Lung microvascular endothelial cell (primary cell): ENCODE data around the gene TULP1. TPM values are rescaled to one million over a fixed set of nuclear protein-coding genes. Genes with fewer than 3 reads are reported as not detected.
"Not testable (repeated sequence)": the region's sequence is repeated elsewhere in the genome, so short reads cannot be mapped to it uniquely, and the experiment has no call there.

Source experiments
- DNase-seq, 2 donors: peaks; one replicate each; pipeline versions ENCODE4 v3.0.0 to v3.0.0-alpha.2; 2010; ENCODE audit warnings: low read depth in 2 of 2
- total RNA-seq: library from RNA; depleted of rRNA; stranded (reverse); fragments of >200 nt; gene quantifications from 2 replicates; pipeline ENCODE4 v1.2.1, GENCODE V29; 2014

Gene TULP1
- not detected in 2 replicates for total RNA-seq

DNA sequence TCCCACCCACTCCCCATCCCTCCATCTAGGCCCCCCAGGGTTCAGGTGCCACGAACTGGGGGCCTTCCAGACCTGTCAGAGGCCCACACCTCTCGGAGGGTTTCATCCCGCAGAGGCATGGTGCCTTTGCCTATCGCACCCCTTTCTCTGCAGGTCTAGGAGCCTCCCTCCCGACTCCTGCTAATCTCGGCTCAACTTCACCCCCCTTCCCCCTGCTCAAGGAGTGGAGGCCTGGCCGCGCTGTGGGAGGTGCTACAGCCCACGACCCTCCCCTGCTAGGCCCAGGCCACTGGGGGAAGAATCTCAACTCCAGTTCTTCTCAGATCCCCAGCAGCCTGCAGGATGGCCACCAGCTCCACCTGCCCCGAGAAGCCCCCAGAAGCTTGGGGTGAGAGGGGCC, at the start of gene TULP1:
Gene TULP1 (minus strand): TSS at position 157 of the 400 bp plus-strand sequence. CDS start 38 bp downstream, at position 119.
- no peak for DNase-seq

DNA sequence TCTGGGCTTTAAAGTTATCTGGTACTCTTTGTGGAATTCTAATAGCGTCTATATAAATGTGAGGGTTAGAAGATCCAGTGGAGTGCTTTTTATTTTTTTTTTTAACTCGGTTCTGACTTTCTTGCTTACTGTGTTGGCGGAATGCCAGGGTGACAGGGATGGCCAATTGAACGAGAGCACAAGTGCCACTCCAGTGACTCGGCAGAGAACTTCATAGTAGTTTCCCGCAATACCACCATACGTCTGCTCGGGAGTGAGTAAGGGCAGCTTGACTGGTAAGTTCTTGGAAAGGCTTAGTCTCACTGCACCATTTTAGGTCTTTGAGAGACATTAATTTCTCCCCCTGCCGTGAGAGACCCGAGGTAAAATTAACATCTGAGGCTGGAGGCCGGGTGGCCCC, 49.4 kb upstream of the TULP1 start:
- peak in 1 of 2 donors; percentile 7 for DNase-seq

DNA sequence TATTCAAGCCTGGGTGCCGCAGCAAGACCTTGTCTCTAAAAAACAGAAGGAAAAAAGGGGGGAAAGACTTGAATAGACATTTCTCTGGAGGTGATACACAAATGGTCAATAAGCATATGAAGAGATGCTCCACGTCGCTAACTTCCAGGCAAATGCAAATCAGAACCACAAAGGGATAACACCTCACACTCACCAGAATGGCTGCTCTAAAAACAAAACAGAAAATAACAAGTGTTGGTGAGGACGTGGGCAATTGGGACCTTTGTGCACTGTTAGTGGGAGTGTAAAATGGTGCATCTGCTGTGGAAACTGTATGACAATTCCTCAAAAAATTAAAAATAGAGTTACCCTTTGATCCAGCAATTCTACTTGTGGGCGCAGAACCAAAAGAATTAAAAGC, 48.4 kb upstream of the TULP1 start:
- no peak for DNase-seq

DNA sequence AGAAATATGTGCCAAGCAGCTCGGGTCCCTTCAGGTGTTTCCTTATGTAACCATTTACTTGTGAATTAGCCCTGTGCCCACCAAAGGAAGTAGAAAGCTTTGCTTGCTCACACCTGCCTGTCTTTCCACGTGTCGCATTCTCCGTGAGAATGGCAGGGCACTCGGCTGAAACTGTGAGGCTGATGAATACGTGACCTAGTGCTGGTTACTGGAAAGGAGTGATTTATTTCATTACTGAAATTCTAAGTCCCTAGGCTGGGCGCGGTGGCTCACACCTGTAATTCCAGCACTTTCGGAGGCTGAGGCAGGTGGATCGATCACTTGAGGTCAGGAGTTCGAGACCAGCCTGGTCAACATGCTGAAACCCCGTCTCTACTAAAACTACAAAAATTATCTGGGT, 45.9 kb upstream of the TULP1 start:
- DNase-seq: no peak

- DNase-seq: peak in 1 of 2 donors; percentile 27
Measured at GRCh38 chr6:35557239-35557638, 44.5 kb upstream of the TULP1 start.

DNA sequence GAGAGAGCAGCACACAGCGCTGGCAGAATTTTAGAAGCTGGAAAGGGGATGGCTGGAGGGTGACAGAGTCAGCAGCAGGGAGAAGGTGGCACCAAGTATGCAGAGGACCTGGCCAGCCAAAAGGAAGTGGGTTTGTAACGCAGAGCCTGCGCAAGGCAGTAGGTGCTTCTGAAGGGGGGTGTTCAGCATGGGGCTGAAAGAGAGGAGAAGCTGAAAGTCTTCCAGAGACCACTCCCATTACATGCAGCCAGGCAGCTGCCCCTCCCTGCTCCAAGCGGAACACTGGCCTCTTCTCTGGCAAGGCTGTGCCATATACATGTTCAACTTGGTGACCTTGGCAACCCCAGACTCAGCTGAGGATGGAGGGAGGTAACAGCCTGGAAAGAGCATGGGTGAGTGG, 42.1 kb upstream of the TULP1 start:
- no peak for DNase-seq

- DNase-seq: no peak
Measured at GRCh38 chr6:35553315-35553714, 40.6 kb upstream of the TULP1 start.

- DNase-seq: peak; percentile 49 to 67
Measured at GRCh38 chr6:35552285-35552917, 39.7 kb upstream of the TULP1 start.

GRCh38 chr6:35550437-35550836, 37.7 kb upstream of the TULP1 start:
- no peak for DNase-seq

GRCh38 chr6:35547676-35548075, 35.0 kb upstream of the TULP1 start:
- DNase-seq: peak; percentile 21 to 41

DNA sequence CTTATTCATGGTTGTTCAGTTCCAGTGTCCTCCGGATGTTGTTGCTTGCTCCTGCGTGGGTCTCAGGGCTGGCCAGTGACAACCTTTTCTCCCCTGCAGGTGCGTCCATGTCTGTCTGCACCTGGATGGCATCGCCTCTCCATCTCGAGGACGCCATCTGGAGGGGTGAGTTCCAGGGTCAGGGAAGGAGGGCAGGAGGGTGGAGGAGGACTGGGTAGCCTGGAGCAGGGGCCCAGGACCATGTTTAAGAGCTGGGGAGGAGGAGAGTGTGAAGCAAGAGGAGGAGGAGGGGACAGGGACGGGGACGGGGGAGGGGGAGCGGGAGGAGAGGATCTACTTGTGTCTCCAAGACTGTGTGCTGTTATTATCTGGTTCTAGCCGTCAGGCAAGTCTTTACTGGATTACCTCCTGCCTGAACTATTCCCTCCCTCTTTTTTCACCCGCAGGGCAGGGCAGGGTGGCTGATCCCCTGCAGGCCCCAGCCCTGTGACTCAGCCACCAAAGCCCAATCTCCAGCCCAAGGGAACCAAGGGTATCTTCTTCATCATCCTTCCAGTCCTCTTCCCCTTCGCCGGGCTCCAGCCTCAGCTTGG, 32.2 kb upstream of the TULP1 start:
- no peak for DNase-seq

DNA sequence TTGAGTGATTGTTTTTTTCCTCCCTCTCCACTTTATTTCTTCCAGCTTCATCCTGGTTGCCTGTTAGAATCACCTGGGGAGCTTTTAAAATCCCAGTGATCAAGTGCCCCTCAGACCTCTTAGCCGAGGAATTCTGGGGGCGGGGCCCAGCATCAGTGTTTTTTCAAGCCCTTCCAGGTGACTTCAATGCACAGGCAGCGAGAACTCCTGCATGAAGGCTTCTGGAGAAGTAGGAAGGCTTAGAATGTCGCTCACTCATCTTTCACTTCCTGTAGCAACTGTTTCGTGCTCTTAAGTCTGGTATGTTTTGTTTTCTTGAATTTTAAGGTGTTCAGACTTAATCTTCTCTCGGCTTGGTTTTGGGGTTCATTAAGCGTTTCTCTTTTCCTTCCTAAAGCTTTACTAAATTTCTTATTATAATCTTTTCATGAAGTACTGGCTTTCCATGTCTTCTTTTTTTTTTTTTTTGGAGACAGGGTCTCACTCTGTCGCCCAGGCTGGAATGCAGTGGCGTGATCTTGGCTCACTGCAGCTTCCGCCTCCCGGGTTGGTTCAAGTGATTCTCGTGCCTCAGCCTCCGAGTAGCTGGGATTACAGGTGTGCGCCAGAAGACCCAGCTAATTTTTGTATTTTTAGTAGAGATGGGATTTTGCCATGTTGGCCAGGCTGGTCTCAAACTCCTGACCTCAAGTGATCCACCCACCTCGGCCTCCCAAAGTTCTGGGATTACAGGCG, 30.9 kb upstream of the TULP1 start:
- no peak for DNase-seq

DNA sequence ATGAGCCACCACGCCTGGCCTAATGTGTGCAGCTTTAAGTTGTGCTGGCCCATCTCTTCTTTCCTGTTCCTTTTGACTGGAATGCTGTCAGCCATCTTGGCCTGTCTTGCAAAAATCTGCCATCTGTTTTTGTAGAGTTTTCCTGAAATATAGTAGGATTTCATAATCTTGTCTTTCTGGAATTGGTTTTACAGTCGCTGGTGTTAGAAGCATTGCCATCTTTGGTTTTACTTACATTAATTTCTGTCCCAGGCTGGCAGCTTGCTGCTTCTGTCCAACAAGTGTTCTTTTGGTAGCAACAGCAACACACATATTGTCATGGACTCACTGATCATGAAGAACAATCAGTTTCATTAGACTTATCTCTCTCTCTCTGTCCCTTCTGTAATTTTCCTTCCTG, 29.1 kb upstream of the TULP1 start:
- DNase-seq: no peak

DNA sequence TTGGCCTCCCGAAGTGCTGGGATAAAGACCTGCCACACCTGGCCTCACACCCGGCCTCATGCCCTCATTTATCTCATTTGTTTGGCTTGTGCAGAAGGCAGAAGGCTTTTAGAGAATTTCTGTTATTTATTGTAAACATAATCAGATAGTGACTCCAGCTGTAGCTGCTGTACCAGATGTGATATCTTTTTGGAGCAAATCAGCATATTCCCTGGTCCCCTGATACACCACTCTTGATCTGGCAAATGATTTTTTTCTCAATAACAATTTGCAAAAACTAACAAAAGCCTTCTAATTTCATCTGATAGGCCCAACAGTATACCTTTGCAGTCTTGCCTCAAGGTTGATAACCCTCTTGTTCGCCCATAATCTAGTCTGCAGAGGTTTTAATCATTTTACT, 26.5 kb upstream of the TULP1 start:
- no peak for DNase-seq

GRCh38 chr6:35535847-35536246, 23.2 kb upstream of the TULP1 start:
- not testable (repeated sequence) for DNase-seq

- DNase-seq: no peak
Measured at GRCh38 chr6:35534407-35535170, 21.9 kb upstream of the TULP1 start.

DNA sequence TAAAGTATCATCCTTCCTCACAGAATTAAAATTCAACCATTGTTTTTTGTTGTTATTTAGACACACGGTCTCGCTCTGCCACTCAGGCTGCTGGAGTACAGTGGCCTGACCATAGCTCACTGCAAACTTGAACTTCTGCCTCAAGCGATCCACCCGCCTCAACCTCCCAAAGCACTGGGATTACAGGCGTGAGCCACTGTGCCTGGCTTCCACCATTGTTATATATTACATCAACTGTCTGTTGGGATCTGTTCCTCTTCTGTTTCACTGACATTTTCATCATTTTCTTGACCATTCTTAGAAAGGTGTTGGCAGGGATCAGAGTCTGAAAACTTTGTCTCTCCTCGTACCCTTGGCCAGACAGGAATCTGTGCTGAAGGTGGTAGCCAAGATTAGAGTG, 21.3 kb upstream of the TULP1 start:
- no peak for DNase-seq

- DNase-seq: no peak
Measured at GRCh38 chr6:35532126-35532525, 19.4 kb upstream of the TULP1 start.

GRCh38 chr6:35524380-35525020, 11.8 kb upstream of the TULP1 start:
- no peak for DNase-seq

DNA sequence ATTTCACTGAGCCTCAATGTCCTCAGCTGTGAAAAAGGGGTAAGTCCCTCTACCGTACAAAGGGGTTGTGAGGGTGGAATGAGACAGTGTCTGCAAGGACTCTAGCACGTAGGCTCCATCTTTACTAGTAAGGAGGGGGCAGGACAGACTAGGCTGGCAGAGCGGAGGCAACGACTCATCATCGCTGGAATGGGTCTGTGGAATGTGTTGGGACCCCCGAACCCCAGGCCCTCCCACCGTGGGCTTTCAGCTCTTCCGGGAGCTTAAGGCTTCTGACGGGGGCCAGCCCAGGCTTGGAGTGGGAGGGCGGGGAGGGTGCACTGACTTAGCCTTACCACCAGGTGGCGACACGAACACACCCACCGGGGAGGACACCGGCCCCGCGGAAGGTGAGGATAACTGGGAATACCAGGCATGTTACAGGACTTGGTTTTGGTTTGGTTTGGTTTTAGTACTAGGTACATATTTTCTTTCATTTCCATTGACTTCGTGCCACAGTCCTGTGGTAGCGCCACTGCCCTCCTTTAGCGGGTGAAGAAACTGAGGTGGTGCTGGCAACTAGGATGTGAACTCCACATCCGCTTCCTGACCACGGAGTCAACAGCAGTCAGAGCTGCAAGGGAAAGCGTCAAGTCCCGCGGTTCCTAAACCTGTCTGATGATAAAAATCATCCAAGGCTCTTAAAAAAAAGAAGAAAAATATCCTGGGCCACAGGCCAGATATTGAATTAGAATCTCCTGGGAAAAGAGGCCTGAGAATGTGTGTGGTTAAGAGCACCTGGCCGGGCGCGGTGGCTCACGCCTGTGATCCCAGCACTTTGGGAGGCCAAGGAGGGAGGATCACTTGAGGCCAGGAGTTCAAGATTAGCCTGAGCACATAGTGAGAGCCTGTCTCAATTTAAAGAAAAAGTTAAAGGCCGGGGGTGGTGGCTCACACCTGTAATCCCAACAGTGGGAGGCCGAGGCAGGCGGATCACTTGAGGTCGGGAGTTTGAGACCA, 10.3 kb upstream of the TULP1 start:
- peak; percentile 66 to 77 for DNase-seq
